Cardiac atrium fibroblast (primary cell): ENCODE results near the gene PLA1A. TPM values are rescaled to one million over a fixed set of nuclear protein-coding genes. Genes with fewer than 3 reads are reported as not detected.

ENCODE experiments used
- total RNA-seq: library from RNA; depleted of rRNA; stranded (reverse); fragments of >200 nt; gene quantifications from 2 replicates; pipeline ENCODE4 v1.2.3, GENCODE V29; 2015

PLA1A gene
- not detected in 2 replicates for total RNA-seq

GRCh38 chr3:119597548-119598288, at the start of gene PLA1A:
Gene PLA1A, plus strand, starts transcription at chr3:119597885. Its CDS starts 29 bp downstream, at chr3:119597914.

DNA sequence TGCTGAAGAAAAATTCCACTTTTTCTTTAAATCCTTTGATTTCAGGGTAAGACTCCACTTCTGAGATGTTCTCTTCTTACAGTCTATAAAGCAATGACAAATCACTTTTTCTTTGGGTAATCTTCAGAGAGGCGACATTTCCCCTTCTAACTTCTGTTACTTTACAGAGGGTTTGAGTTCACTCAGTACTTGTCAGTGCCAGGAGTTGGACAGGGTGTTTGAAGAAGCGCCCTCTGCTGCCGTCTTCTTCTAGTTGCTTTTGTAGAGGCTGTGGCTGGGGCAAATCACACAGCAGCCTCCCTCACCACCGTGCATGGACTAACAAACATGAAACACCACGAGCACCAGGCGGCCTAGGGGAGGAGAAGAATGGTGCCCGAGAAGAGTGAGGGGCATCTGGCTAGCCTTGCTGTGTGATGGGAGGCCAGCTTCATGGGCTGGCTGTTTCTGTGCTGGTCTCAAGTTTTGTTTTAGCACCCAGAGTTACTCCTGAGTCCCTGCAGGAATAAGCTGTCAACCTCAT, 38.2 kb upstream of the PLA1A start, which contains the start of gene CD80:
Gene CD80 (minus strand): TSS at position 174 of the 523 bp plus-strand sequence. CDS start 1,886 bp downstream, outside the sequence.

GRCh38 chr3:119579366-119580066, 18.2 kb upstream of the PLA1A start, which contains the start of gene ADPRH:
Gene ADPRH, plus strand, starts transcription at chr3:119579492. Its CDS starts 2,678 bp downstream, at chr3:119582170.

DNA sequence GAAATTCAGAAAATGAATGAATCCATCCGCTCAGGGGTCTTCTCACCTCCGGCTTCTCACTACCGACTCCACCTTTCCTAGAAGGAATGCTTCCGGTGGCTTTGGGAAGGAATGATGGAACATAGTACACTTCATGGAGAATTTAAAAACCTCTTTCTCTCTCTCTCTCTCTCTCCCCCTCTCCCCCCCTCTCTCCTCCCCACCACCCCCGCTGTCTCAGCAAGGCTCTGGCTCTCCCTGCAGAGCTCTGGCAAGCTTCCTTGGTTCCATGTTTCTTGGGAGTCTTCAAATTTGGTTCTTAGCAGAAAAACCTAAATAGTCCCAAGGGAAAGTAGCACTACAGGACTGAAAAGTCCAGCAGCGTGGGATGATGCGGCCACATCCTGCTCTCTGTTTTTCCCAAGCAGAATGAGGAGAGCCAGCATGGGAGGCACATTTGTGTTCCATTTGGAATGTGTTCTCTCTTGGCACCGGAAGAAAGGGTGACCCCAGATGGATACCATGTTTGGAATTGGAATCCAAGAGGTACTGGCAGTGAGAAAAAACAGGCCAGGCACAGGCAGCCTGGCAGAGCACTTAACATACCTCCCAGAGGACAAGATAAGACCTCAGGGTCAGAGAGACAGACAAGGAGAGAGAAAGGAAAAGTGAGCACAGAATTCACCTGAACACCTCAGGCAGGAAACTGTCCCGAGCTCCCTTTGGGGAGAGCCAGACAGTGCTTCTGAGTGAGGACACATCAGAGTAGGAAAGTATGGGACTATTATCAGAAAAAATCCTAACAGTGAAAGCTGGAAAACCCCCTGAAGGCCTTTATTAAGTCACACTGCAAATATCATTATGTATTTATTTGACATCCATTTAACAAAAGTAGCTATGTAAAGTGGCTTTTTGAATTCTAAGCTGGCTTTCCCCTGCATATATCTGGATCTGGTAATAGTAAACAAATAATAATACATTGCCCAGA, 63.1 kb downstream of the PLA1A start, which contains the start of gene POPDC2:
Gene POPDC2 (minus strand): TSS at position 116 of the 967 bp plus-strand sequence. CDS start 166 bp downstream, outside the sequence.

GRCh38 chr3:119676771-119677640, 79.3 kb downstream of the PLA1A start, which contains the start of gene COX17:
Gene COX17, minus strand, starts transcription at chr3:119677406. Its CDS starts 96 bp downstream, at chr3:119677310.

Other genes with a start within 250 kb of the PLA1A start
- 62.2 and 64.4 TPM in 2 replicates for gene TMEM39A, start 134.3 kb upstream of the PLA1A start, total RNA-seq
- gene POGLUT1, start 128.9 kb upstream of the PLA1A start, total RNA-seq: 11.9 and 16.4 TPM in 2 replicates
- 45.5 and 54.1 TPM in 2 replicates for gene TIMMDC1, start 99.3 kb upstream of the PLA1A start, total RNA-seq
- gene CD80, start 38.3 kb upstream of the PLA1A start, total RNA-seq: not detected in 2 replicates
- 1.1 and 4.5 TPM in 2 replicates for gene ADPRH, start 18.4 kb upstream of the PLA1A start, total RNA-seq
- gene POPDC2, start 62.7 kb downstream of the PLA1A start, total RNA-seq: 0.81 TPM in 1 of 2 replicates, not detected in the other
- gene COX17, start 79.5 kb downstream of the PLA1A start, total RNA-seq: 10.7 and 14.1 TPM in 2 replicates
- gene CFAP91, start 105.1 kb downstream of the PLA1A start, total RNA-seq: not detected in 2 replicates
- gene NR1I2, start 184.2 kb downstream of the PLA1A start, total RNA-seq: not detected in 2 replicates